ENCODE data around the gene DOC2B. TPM values are rescaled to one million over a fixed set of nuclear protein-coding genes. Genes with fewer than 3 reads are reported as not detected.

Gene DOC2B
- total RNA-seq, 1 donor from 2014 or later, result 3.4 TPM

- intact Hi-C loops (cut with DNase I), result no loop called here
- DNase-seq, result peak; percentile 22
- ATAC-seq (ENCODE audit: poor library complexity), result no peak
These were observed 29.3 kb downstream of the DOC2B start for GRCh38 chr17:151886-152859.

- intact Hi-C loops (cut with DNase I), result no loop called here
These were observed 30.4 kb downstream of the DOC2B start for GRCh38 chr17:151004-151403.

DNA sequence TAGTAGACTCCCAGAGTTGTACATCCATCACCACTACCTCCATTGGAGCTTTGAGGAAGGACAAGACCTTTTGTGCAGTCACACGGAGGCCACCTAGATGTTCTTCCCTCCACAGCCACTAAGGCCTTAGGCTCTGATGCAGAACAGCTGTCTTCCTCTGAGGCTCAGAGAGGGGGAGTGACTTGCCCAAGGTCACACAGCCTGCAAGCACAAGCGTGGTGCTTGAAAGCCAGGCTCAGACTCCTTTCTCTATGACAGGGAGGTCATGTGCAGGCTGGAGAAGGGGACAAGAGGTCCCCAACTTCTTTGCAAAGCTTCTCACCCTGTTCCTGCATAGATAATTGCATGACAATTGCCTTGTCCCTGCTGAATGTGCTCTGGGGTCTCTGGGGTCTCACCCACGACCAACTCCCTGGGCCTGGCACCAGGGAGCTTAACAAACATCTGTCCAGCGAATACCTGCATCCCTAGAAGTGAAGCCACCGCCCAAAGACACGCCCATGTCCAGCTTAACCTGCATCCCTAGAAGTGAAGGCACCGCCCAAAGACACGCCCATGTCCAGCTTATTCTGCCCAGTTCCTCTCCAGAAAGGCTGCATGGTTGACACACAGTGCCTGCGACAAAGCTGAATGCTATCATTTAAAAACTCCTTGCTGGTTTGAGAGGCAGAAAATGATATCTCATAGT is 31.4 kb downstream of the DOC2B start:
- ATAC-seq (ENCODE audit: poor library complexity) (no peak), DNase-seq (peak; percentile 13)
- intact Hi-C loops (cut with DNase I), result loop anchor here (5.0 kb wide), 1 partner anchor 237 kb away; no protein-coding TSS in a partner anchor

More at GRCh38 chr17:151004-151403, 30.4 kb downstream of the DOC2B start:
- ATAC-seq (ENCODE audit: poor library complexity), result no peak
- DNase-seq, result no peak

DNA sequence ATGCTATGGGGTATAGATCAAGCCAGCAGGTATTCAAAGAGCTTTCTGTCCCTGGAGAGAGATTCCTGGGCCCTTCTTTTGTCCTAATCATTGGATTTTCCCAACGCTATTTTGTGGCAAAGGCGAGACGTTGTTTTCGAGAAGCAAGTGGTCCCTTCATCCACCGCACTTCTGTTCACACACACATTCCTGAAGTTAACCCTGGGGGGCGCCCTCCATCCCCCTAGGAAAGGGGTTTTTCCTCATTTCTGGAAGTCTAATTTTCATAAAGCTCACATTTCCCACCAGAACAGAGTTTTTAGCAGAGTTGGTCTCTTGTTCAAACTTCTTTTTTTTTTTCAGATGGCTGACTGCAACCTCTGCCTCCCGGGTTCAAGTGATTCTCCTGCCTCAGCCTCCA is 32.2 kb downstream of the DOC2B start:
- intact Hi-C loops (cut with DNase I), result loop anchor here (5.0 kb wide), 1 partner anchor 238 kb away; no protein-coding TSS in a partner anchor
- ATAC-seq (ENCODE audit: poor library complexity) (no peak), DNase-seq (peak; percentile 13)

DNA sequence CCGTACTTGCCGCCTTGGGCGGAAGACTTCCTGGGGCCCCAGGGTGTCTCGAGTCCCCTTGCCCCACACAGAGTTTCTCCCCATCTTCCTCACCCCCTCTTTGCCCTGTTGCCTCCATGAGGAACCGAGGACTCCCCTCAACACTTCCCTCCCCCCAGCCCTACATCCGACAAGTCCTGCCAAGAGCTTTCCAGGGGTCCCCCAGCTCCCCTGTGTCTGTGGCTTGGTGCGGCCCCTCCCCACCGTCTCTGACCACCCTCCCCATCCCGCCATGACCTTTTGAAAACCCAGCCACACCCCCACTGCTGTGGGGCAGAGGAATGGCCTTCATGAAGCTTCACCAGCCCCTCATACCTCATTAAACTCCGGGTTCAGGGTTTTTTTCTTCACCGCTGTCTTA is 32.7 kb downstream of the DOC2B start:
- intact Hi-C loops (cut with DNase I), result loop anchor here (5.0 kb wide), 1 partner anchor 239 kb away; no protein-coding TSS in a partner anchor
- DNase-seq (peak; percentile 10), ATAC-seq (ENCODE audit: poor library complexity) (no peak)

DNA sequence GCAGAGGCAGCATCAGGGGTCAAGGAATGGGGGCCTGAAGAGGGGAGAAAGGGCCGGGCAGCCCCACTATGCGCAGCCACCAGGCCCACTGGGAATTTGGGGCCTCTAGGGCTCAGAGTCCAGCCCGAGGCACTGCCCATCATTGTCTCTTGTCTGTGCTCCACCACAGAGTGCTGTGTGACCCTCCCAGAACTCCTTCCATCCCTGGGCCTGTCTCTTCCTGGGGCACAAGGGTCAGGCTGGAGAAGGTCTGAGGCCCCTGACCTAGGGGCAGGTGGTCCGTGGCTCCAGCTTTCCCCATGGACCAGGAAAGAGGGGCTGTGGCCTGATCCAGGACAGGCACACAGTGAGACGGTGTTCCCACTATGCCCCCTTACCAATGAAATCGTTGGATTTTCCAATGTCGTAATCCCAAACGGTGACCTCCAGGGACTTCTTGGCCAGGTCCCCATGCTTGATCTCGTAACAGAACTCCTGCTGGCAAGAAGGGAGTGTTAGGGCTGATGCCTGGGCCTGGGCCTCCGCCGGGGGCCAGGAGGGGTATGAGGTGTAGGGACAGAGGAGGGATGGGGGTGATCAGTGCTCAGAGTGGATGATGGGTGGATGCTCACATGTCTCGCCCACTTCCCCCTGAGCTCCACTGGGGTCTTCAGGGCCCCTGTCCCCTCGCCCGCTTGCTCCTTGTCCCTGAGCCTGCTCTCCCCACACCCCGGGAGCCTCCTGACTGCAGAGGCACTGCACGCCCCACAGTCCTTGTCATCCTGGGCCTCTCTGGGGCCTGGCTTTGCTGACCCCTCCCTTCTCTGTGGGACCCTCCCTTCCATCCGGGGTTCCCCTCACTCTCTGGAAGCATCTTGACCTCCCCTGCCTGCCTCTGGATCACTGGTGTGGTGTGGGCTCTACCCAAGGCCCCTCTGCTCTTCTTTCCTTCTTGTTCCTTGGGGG is 33.4 kb downstream of the DOC2B start:
- peak; percentile 15 for DNase-seq
- ATAC-seq (ENCODE audit: poor library complexity), result no peak
- intact Hi-C loops (cut with DNase I), result loop anchor here (5.0 kb wide), 1 partner anchor 239 kb away; no protein-coding TSS in a partner anchor

DNA sequence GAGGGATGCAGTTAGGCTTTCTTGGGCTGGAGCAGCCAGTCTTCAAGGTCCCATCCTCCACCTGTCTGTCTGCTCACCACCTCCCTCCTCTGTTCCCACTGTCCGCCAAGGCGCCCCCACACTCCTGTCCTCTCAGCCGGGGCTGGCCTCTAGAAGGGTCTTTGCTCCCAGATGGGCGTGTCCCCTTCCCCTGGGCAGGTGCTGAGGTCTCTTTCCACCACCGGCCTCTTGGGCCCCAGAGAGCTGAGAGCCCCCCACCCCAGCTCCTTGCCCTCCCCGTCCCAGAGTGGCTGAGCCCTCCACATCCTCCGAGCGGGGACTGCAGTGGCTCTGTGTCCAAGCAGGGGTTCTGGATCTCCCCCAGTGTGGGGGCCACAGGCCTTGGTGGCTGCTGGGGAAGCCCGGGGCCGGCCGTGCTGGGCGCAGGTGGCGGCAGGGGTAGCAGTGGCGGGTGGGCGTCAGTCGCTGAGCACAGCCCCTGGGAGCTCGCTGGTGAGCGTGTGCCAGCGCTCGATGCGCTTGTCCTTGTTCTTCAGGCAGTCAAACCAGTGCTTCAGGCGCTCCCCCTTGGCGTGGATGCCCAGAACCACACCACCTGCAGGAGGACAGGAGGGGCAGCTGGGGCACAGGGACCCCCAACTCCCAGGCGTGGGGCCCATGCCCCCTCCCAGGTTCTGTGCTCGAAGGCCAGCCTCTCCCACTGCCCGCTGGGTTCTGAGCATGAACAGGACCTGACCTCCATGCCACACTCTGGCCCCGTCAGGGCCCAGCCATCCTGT is 34.3 kb downstream of the DOC2B start:
- DNase-seq, result peak; percentile 18
- ATAC-seq (ENCODE audit: poor library complexity), result no peak
- intact Hi-C loops (cut with DNase I), result loop anchor here (5.0 kb wide), 1 partner anchor 240 kb away; no protein-coding TSS in a partner anchor

GRCh38 chr17:146546-146945 is 34.9 kb downstream of the DOC2B start:
- ATAC-seq (ENCODE audit: poor library complexity), result no peak
- peak; percentile 25 for DNase-seq
- intact Hi-C loops (cut with DNase I), result loop anchor here (5.0 kb wide), 1 partner anchor 241 kb away; no protein-coding TSS in a partner anchor

- peak; percentile 29 for DNase-seq
These were observed 35.5 kb downstream of the DOC2B start for GRCh38 chr17:145671-146541.

GRCh38 chr17:144936-145670 is 36.3 kb downstream of the DOC2B start:
- DNase-seq (peak; percentile 17), ATAC-seq (ENCODE audit: poor library complexity) (no peak)
- intact Hi-C loops (cut with DNase I), result loop anchor here (5.0 kb wide), 1 partner anchor 242 kb away; no protein-coding TSS in a partner anchor

More at GRCh38 chr17:145671-146541, 35.5 kb downstream of the DOC2B start:
- intact Hi-C loops (cut with DNase I), result loop anchor here (5.0 kb wide), 1 partner anchor 241 kb away; no protein-coding TSS in a partner anchor
- no peak for ATAC-seq (ENCODE audit: poor library complexity)

- intact Hi-C loops (cut with DNase I), result no loop called here
- DNase-seq (peak; percentile 85), ATAC-seq (ENCODE audit: poor library complexity) (peak; percentile 94)
These were observed 37.6 kb downstream of the DOC2B start for GRCh38 chr17:143785-144281.

- ATAC-seq (ENCODE audit: poor library complexity) (no peak), DNase-seq (peak; percentile 8)
- intact Hi-C loops (cut with DNase I), result no loop called here
These were observed 38.3 kb downstream of the DOC2B start for GRCh38 chr17:142876-143784.

- peak; percentile 44 for DNase-seq
- intact Hi-C loops (cut with DNase I), result no loop called here
- ATAC-seq (ENCODE audit: poor library complexity), result no peak
These were observed 39.3 kb downstream of the DOC2B start for GRCh38 chr17:142102-142661.

Measured in Right ventricle myocardium superior (tissue), 1 donor.